Activated T-cell treated with anti-CD3 and anti-CD28 coated beads, Interleukin-2, amount 50 U/mL, for 72 hours (primary cell): ENCODE results near the gene ABCB11. TPM values are rescaled to one million over a fixed set of nuclear protein-coding genes. Genes with fewer than 3 reads are reported as not detected.
"Not testable (repeated sequence)": the region's sequence is repeated elsewhere in the genome, so short reads cannot be mapped to it uniquely, and the experiment has no call there.

Source experiments
- ATAC-seq, 2 donors: fragments of 150-1000 bp; cut with Tn5 transposase; replicated peaks in 1 of 2; 2 replicates each; pipeline ENCODE4 v1.10.0; 2021; ENCODE audit warnings: moderate library complexity in 2 of 2, mild to moderate bottlenecking in 1 of 2
- DNase-seq, 2 donors: peaks; one replicate each; pipeline ENCODE4 v3.0.0; 2021 to 2022; ENCODE audit warnings: mixed read lengths in 1 of 2
- H3K27ac Mint-ChIP-seq: one replicate; pipeline ENCODE4 v1.8.0; 2022; ENCODE audit warnings: mild to moderate bottlenecking, moderate library complexity, mixed read lengths
- H3K27me3 Mint-ChIP-seq: one replicate; pipeline ENCODE4 v1.8.0; 2022; ENCODE audit warnings: low read depth, mixed read lengths
- H3K36me3 Mint-ChIP-seq, 2 donors: one replicate each; pipeline ENCODE4 v1.8.0; 2022; ENCODE audit warnings: mixed read lengths in 2 of 2, mild to moderate bottlenecking in 1 of 2; ENCODE audit not compliant: insufficient read depth in 2 of 2
- H3K4me1 Mint-ChIP-seq: one replicate; pipeline ENCODE4 v1.8.0; 2022; ENCODE audit warnings: low read depth, mixed read lengths
- H3K4me3 Mint-ChIP-seq, 2 donors: one replicate each; pipeline ENCODE4 v1.8.0; 2022; ENCODE audit warnings: mild to moderate bottlenecking in 2 of 2, mixed read lengths in 2 of 2, moderate library complexity in 2 of 2
- H3K9me3 Mint-ChIP-seq, 2 donors: one replicate each; pipeline ENCODE4 v1.8.0; 2022; ENCODE audit warnings: mixed read lengths in 2 of 2
- total RNA-seq, 2 donors: library from RNA; stranded (reverse); gene quantifications; one replicate each; pipeline ENCODE4 v1.2.3, GENCODE V29; 2022

The ABCB11 gene
- total RNA-seq, 2 donors from 2014 or later: not detected

- H3K9me3 Mint-ChIP-seq: no peaks in the 10 kb centered on the region
- peaks cover 22% of the 10 kb centered on the region for H3K4me1 Mint-ChIP-seq
- no peak overlapping the region for H3K27ac Mint-ChIP-seq
- ATAC-seq (no peak), DNase-seq (no peak)
- H3K4me3 Mint-ChIP-seq: no peak overlapping the region
- H3K36me3 Mint-ChIP-seq: no peaks in the 10 kb centered on the region
- no peaks in the 10 kb centered on the region for H3K27me3 Mint-ChIP-seq
Measured at GRCh38 chr2:169065422-169065821, 34.3 kb upstream of the ABCB11 start.

GRCh38 chr2:169064199-169064598 lies 33.1 kb upstream of the ABCB11 start:
- H3K27ac Mint-ChIP-seq, H3K4me1 Mint-ChIP-seq: not testable (repeated sequence)

GRCh38 chr2:169054575-169054974 lies 23.5 kb upstream of the ABCB11 start:
- H3K4me3 Mint-ChIP-seq, ATAC-seq, H3K27ac Mint-ChIP-seq, DNase-seq, H3K4me1 Mint-ChIP-seq, H3K27me3 Mint-ChIP-seq: not testable (repeated sequence)
- peaks cover 11 to 13% of the 10 kb centered on the region in 2 donors for H3K36me3 Mint-ChIP-seq
- peaks cover 10 to 18% of the 10 kb centered on the region in 2 donors for H3K9me3 Mint-ChIP-seq

More at GRCh38 chr2:169064199-169064598, 33.1 kb upstream of the ABCB11 start:
- H3K9me3 Mint-ChIP-seq, DNase-seq, H3K27me3 Mint-ChIP-seq, H3K36me3 Mint-ChIP-seq, ATAC-seq, H3K4me3 Mint-ChIP-seq: not testable (repeated sequence)

- H3K9me3 Mint-ChIP-seq: peaks cover 7 to 11% of the 10 kb centered on the region in 2 donors
- H3K36me3 Mint-ChIP-seq: peaks cover 9 to 11% of the 10 kb centered on the region in 2 donors
- no peak for DNase-seq
- H3K4me1 Mint-ChIP-seq: no peaks in the 10 kb centered on the region
- H3K27me3 Mint-ChIP-seq: peaks cover 16% of the 10 kb centered on the region
- no peak overlapping the region for H3K4me3 Mint-ChIP-seq
- H3K27ac Mint-ChIP-seq: no peak overlapping the region
- ATAC-seq: no peak
Measured at GRCh38 chr2:169050476-169051240, 19.5 kb upstream of the ABCB11 start.

GRCh38 chr2:169049142-169049541 lies 18.0 kb upstream of the ABCB11 start:
- DNase-seq (no peak), ATAC-seq (no peak)
- Mint-ChIP-seq H3K27me3 (peaks cover 10% of the 10 kb centered on the region), H3K4me3 (no peak overlapping the region), H3K4me1 (no peaks in the 10 kb centered on the region), H3K9me3 (peaks cover 2% of the 10 kb centered on the region in 2 donors), H3K36me3 (peaks cover 1 to 2% of the 10 kb centered on the region in 2 donors), H3K27ac (no peak overlapping the region)

GRCh38 chr2:169047256-169048250 lies 16.4 kb upstream of the ABCB11 start:
- Mint-ChIP-seq H3K27me3 (peaks cover 10% of the 10 kb centered on the region), H3K4me3 (no peak overlapping the region), H3K27ac (no peak overlapping the region), H3K4me1 (no peaks in the 10 kb centered on the region), H3K36me3 (peaks cover 6 to 10% of the 10 kb centered on the region in 2 donors), H3K9me3 (peaks cover 7 to 8% of the 10 kb centered on the region in 2 donors)
- ATAC-seq (no peak), DNase-seq (no peak)

- H3K9me3 Mint-ChIP-seq: peaks cover 14 to 15% of the 10 kb centered on the region in 2 donors
- no peak overlapping the region for H3K4me3 Mint-ChIP-seq
- peaks cover 10% of the 10 kb centered on the region for H3K27me3 Mint-ChIP-seq
- DNase-seq (no peak), ATAC-seq (no peak)
- no peak overlapping the region for H3K27ac Mint-ChIP-seq
- no peaks in the 10 kb centered on the region for H3K4me1 Mint-ChIP-seq
- peaks cover 13 to 17% of the 10 kb centered on the region in 2 donors for H3K36me3 Mint-ChIP-seq
Measured at GRCh38 chr2:169046440-169047151, 15.5 kb upstream of the ABCB11 start.

- peaks cover 8% of the 10 kb centered on the region for H3K4me1 Mint-ChIP-seq
- ATAC-seq: no peak
- DNase-seq: no peak
- H3K27ac Mint-ChIP-seq: no peak overlapping the region
- H3K27me3 Mint-ChIP-seq: peaks cover 2% of the 10 kb centered on the region
- H3K4me3 Mint-ChIP-seq: no peak overlapping the region
- peaks cover 14 to 17% of the 10 kb centered on the region in 2 donors for H3K36me3 Mint-ChIP-seq
- peaks cover 14 to 16% of the 10 kb centered on the region in 2 donors for H3K9me3 Mint-ChIP-seq
Measured at GRCh38 chr2:169042856-169043255, 11.7 kb upstream of the ABCB11 start.

GRCh38 chr2:169041594-169041993 lies 10.5 kb upstream of the ABCB11 start:
- ATAC-seq: no peak
- Mint-ChIP-seq H3K9me3 (peaks cover 14 to 16% of the 10 kb centered on the region in 2 donors), H3K4me3 (no peak overlapping the region), H3K36me3 (peaks cover 14 to 17% of the 10 kb centered on the region in 2 donors), H3K27me3 (no peaks in the 10 kb centered on the region), H3K4me1 (peaks cover 12% of the 10 kb centered on the region), H3K27ac (no peak overlapping the region)
- DNase-seq: no peak

GRCh38 chr2:169039702-169040101 lies 8.6 kb upstream of the ABCB11 start:
- DNase-seq: no peak
- Mint-ChIP-seq H3K27ac (no peak overlapping the region), H3K36me3 (peaks cover 14 to 15% of the 10 kb centered on the region in 2 donors), H3K4me3 (no peak overlapping the region), H3K9me3 (peaks cover 14 to 17% of the 10 kb centered on the region in 2 donors), H3K27me3 (no peaks in the 10 kb centered on the region), H3K4me1 (peaks cover 12% of the 10 kb centered on the region)
- ATAC-seq: no peak

- Mint-ChIP-seq H3K36me3 (peaks cover 12 to 14% of the 10 kb centered on the region in 2 donors), H3K9me3 (peaks cover 16 to 17% of the 10 kb centered on the region in 2 donors), H3K27me3 (no peaks in the 10 kb centered on the region), H3K27ac (no peak overlapping the region), H3K4me1 (peaks cover 12% of the 10 kb centered on the region), H3K4me3 (peak overlapping the region in 1 of 2 donors; percentile 23)
- peak; percentile 69 to 73 for ATAC-seq
- no peak for DNase-seq
Measured at GRCh38 chr2:169038338-169038757, 7.2 kb upstream of the ABCB11 start.

- peaks cover 12% of the 10 kb centered on the region for H3K4me1 Mint-ChIP-seq
- no peak overlapping the region for H3K27ac Mint-ChIP-seq
- no peaks in the 10 kb centered on the region for H3K27me3 Mint-ChIP-seq
- no peak for DNase-seq
- no peak overlapping the region for H3K4me3 Mint-ChIP-seq
- peak; percentile 70 to 73 for ATAC-seq
- H3K36me3 Mint-ChIP-seq: peaks cover 5 to 6% of the 10 kb centered on the region in 2 donors
- H3K9me3 Mint-ChIP-seq: peaks cover 10 to 14% of the 10 kb centered on the region in 2 donors
Measured at GRCh38 chr2:169036736-169037440, 5.8 kb upstream of the ABCB11 start.
